Smooth muscle cell (in vitro differentiated cells): ENCODE data around the gene FUZ. TPM values are rescaled to one million over a fixed set of nuclear protein-coding genes. Genes with fewer than 3 reads are reported as not detected.

Experiments
- DNase-seq: peaks from one replicate; lab custom pipeline; 2025; ENCODE audit not compliant: unreplicated experiment; lab: John Stamatoyannopoulos, UW
- H2AFZ ChIP-seq: fragments of 200-600 bp; sonication (generic); 2 replicates; pipeline ENCODE4 v1.6.0; 2016; ENCODE audit warnings: antibody characterized with exemption, low read depth, mild to moderate bottlenecking
- H3F3A ChIP-seq: fragments of 200-600 bp; sonication (generic); 2 replicates; pipeline ENCODE4 v1.6.0; 2017; ENCODE audit warnings: antibody characterized with exemption, low read depth
- H3K27ac ChIP-seq: fragments of 200-600 bp; sonication (generic); 2 replicates; pipeline ENCODE4 v1.5.1; 2016; ENCODE audit warnings: low read depth, mild to moderate bottlenecking
- H3K27me3 ChIP-seq: fragments of 200-600 bp; sonication (generic); 2 replicates; pipeline ENCODE4 v1.6.1; 2016; ENCODE audit warnings: low read depth, mild to moderate bottlenecking
- H3K36me3 ChIP-seq: fragments of 200-600 bp; sonication (generic); 2 replicates; pipeline ENCODE4 v1.5.1; 2016; ENCODE audit warnings: low read depth
- H3K4me1 ChIP-seq: fragments of 200-600 bp; sonication (generic); 2 replicates; pipeline ENCODE4 v1.5.1; 2016; ENCODE audit warnings: low read depth
- H3K4me2 ChIP-seq: fragments of 200-600 bp; sonication (generic); 2 replicates; pipeline ENCODE4 v1.6.0; 2016; ENCODE audit warnings: mild to moderate bottlenecking
- H3K4me3 ChIP-seq: fragments of 200-600 bp; sonication (generic); 2 replicates; pipeline ENCODE4 v1.5.1; 2016; ENCODE audit warnings: mild to moderate bottlenecking
- H3K79me2 ChIP-seq: fragments of 200-600 bp; sonication (generic); 2 replicates; pipeline ENCODE4 v1.6.0; 2016; ENCODE audit warnings: low read depth, mild to moderate bottlenecking
- H3K9ac ChIP-seq: fragments of 200-600 bp; sonication (generic); 2 replicates; pipeline ENCODE4 v1.6.0; 2016; ENCODE audit warnings: low read depth
- H3K9me3 ChIP-seq: fragments of 200-600 bp; sonication (generic); replicated peaks from 2 replicates; pipeline ENCODE4 v1.5.1; 2016; ENCODE audit warnings: low read depth
- H4K20me1 ChIP-seq: fragments of 200-600 bp; sonication (generic); 2 replicates; pipeline ENCODE4 v1.6.0; 2016; ENCODE audit warnings: low read depth
- WGBS: methylation state at CpG from one replicate; pipeline ENCODE4 v1.1.7; 2016; ENCODE audit warnings: low lambda C conversion rate; 5-methylcytosine and 5-hydroxymethylcytosine counted together
- polyA plus RNA-seq: library from polyadenylated mRNA; unstranded; fragments of >200 nt; fragmentation: Nextera tagmentation; extraction: Ambion mirVana; gene quantifications from 2 replicates; pipeline ENCODE4 v1.2.1, GENCODE V29; 2016
- total RNA-seq: library from RNA; depleted of rRNA; stranded (reverse); fragments of >200 nt; gene quantifications from 2 replicates; pipeline ENCODE4 v1.2.3, GENCODE V29; 2014
- TF ChIP-seq, protein P1 (sequence below): fragments of 200-600 bp; sonication (generic); IDR thresholded peaks from 2 replicates; pipeline ENCODE4 v1.5.1; 2017; ENCODE audit warnings: borderline replicate concordance, mild to moderate bottlenecking, antibody characterized with exemption; ENCODE audit not compliant: insufficient read depth, poor library complexity, severe bottlenecking

FUZ gene
- total and polyA plus RNA-seq, 2 experiments from 2014 or later: 16.2 to 18.3 TPM

DNA sequence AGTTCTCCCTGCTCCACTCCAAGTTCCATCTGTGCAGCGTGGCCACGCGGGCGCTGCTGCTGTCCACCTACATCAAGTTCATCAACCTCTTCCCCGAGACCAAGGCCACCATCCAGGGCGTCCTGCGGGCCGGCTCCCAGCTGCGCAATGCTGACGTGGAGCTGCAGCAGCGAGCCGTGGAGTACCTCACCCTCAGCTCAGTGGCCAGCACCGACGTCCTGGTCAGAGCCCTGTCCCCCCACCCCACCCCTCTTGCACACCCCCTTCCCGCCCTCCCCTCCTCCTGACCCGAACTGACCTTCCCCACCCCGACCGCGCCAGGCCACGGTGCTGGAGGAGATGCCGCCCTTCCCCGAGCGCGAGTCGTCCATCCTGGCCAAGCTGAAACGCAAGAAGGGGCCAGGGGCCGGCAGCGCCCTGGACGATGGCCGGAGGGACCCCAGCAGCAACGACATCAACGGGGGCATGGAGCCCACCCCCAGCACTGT is 11.6 kb downstream of the FUZ start:
- H3K9me3 ChIP-seq: no peaks in the 10 kb centered on the region
- no peaks in the 10 kb centered on the region for H3K4me1 ChIP-seq
- WGBS: 97% methylated on average over 30 of the region's 32 CpGs
- H3K27ac ChIP-seq: no peak overlapping the region
- H3K4me3 ChIP-seq: no peak overlapping the region
- TF ChIP-seq, protein P1, sequence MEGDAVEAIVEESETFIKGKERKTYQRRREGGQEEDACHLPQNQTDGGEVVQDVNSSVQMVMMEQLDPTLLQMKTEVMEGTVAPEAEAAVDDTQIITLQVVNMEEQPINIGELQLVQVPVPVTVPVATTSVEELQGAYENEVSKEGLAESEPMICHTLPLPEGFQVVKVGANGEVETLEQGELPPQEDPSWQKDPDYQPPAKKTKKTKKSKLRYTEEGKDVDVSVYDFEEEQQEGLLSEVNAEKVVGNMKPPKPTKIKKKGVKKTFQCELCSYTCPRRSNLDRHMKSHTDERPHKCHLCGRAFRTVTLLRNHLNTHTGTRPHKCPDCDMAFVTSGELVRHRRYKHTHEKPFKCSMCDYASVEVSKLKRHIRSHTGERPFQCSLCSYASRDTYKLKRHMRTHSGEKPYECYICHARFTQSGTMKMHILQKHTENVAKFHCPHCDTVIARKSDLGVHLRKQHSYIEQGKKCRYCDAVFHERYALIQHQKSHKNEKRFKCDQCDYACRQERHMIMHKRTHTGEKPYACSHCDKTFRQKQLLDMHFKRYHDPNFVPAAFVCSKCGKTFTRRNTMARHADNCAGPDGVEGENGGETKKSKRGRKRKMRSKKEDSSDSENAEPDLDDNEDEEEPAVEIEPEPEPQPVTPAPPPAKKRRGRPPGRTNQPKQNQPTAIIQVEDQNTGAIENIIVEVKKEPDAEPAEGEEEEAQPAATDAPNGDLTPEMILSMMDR: no peak
- H3K36me3 ChIP-seq: no peaks in the 10 kb centered on the region
- H4K20me1 ChIP-seq: no peaks in the 10 kb centered on the region
- no peak for DNase-seq
- H2AFZ ChIP-seq: no peak overlapping the region
- H3K79me2 ChIP-seq: no peaks in the 10 kb centered on the region
- H3K9ac ChIP-seq: no peak overlapping the region
- no peaks in the 10 kb centered on the region for H3F3A ChIP-seq
- H3K27me3 ChIP-seq: no peaks in the 10 kb centered on the region
- H3K4me2 ChIP-seq: no peak overlapping the region

DNA sequence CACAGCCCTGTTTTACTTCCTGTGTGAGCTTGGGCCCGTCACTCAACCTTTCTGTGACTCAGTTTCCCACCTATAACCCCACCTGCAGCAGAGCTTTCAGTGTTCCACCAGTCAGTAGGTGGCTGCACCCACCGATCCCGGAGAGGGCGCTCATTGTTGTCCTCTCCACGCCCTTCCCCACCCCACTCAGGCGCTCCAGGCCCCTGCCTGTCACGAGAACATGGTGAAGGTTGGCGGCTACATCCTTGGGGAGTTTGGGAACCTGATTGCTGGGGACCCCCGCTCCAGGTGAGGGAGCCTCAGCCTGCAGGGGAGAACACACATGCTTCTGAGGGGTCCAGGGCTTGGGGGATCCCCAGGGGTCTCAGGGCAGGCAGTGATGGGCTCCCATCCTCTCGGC is 12.3 kb downstream of the FUZ start:
- TF ChIP-seq, protein P1: no peak
- no peak overlapping the region for H3K4me3 ChIP-seq
- no peaks in the 10 kb centered on the region for H4K20me1 ChIP-seq
- WGBS: 98% methylated on average over 10 of the region's 10 CpGs
- H2AFZ ChIP-seq: no peak overlapping the region
- H3K36me3 ChIP-seq: no peaks in the 10 kb centered on the region
- H3K27ac ChIP-seq: no peak overlapping the region
- H3K9ac ChIP-seq: no peak overlapping the region
- H3K27me3 ChIP-seq: no peaks in the 10 kb centered on the region
- no peaks in the 10 kb centered on the region for H3K79me2 ChIP-seq
- H3K4me1 ChIP-seq: no peaks in the 10 kb centered on the region
- H3K4me2 ChIP-seq: no peak overlapping the region
- H3F3A ChIP-seq: no peaks in the 10 kb centered on the region
- DNase-seq: no peak
- H3K9me3 ChIP-seq: no peaks in the 10 kb centered on the region

DNA sequence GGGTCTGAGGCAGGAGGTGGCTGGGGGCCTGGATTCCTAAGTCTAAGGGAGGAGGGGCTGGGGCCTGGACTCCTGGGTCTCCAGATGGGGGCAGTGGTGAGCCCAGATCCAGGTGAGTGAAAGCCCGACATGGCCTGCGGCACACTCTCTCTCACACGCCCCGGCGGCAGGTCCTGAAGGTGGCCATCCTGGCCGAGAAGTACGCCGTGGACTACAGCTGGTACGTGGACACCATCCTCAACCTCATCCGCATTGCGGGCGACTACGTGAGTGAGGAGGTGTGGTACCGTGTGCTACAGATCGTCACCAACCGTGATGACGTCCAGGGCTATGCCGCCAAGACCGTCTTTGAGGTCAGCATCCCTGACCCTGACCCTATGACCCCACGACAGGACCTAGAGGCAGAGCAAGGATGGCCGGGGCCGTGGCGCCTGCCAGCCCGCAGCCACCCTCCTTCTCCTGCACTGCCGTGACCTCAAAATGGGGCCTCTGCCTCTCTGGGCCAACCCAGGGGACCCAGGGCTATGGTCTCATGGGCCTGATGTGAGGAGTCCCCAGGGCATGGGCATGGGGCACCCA is 13.2 kb downstream of the FUZ start:
- Histone ChIP-seq H3K9ac (no peak overlapping the region), H4K20me1 (no peaks in the 10 kb centered on the region), H3K4me3 (no peak overlapping the region), H3K27ac (no peak overlapping the region), H2AFZ (no peak overlapping the region), H3K27me3 (no peaks in the 10 kb centered on the region), H3F3A (no peaks in the 10 kb centered on the region), H3K4me2 (no peak overlapping the region), H3K9me3 (no peaks in the 10 kb centered on the region), H3K36me3 (no peaks in the 10 kb centered on the region), H3K4me1 (no peaks in the 10 kb centered on the region), H3K79me2 (no peaks in the 10 kb centered on the region)
- WGBS: 97% methylated on average over 25 of the region's 25 CpGs
- TF ChIP-seq, protein P1: peak; percentile 7
- DNase-seq: no peak

DNA sequence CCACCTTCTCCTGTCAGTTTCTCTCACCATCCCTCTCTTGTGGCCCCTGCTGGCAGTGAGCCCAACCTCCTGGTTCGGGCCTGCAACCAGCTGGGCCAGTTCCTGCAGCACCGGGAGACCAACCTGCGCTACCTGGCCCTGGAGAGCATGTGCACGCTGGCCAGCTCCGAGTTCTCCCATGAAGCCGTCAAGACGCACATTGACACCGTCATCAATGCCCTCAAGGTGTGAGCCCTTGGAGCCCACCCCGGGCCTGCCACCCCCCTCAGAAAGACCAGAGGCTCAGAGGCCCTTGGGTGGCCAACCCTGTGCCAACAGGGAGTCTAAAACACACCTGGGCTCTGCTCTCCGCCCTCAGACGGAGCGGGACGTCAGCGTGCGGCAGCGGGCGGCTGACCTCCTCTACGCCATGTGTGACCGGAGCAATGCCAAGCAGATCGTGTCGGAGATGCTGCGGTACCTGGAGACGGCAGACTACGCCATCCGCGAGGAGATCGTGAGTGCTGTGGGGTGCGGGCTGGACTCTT is 13.8 kb downstream of the FUZ start:
- H3K27ac ChIP-seq: no peak overlapping the region
- H3K4me2 ChIP-seq: no peak overlapping the region
- H3K4me3 ChIP-seq: no peak overlapping the region
- no peaks in the 10 kb centered on the region for H3K9me3 ChIP-seq
- no peaks in the 10 kb centered on the region for H3F3A ChIP-seq
- H3K4me1 ChIP-seq: no peaks in the 10 kb centered on the region
- H3K36me3 ChIP-seq: no peaks in the 10 kb centered on the region
- no peaks in the 10 kb centered on the region for H3K79me2 ChIP-seq
- 96% methylated on average over 24 of the region's 28 CpGs for WGBS
- no peak overlapping the region for H2AFZ ChIP-seq
- TF ChIP-seq, protein P1: no peak
- no peaks in the 10 kb centered on the region for H4K20me1 ChIP-seq
- DNase-seq: no peak
- no peak overlapping the region for H3K9ac ChIP-seq
- H3K27me3 ChIP-seq: no peaks in the 10 kb centered on the region
